Activated CD4-positive, CD25-positive, alpha-beta regulatory T cell treated with anti-CD3 and anti-CD28 coated beads, Interleukin-2, amount 50 U/mL, for 24 hours (primary cell): ENCODE data around the gene ZIC5.

Source experiments
- ATAC-seq, 2 donors: fragments of 150-1000 bp; cut with Tn5 transposase; one replicate each; pipeline ENCODE4 v1.10.0; 2021; ENCODE audit warnings: mild to moderate bottlenecking in 1 of 2, moderate library complexity in 1 of 2

ZIC5 gene

GRCh38 chr13:99929866-99930265 is 41.7 kb downstream of the ZIC5 start:
- ATAC-seq: no peak

DNA sequence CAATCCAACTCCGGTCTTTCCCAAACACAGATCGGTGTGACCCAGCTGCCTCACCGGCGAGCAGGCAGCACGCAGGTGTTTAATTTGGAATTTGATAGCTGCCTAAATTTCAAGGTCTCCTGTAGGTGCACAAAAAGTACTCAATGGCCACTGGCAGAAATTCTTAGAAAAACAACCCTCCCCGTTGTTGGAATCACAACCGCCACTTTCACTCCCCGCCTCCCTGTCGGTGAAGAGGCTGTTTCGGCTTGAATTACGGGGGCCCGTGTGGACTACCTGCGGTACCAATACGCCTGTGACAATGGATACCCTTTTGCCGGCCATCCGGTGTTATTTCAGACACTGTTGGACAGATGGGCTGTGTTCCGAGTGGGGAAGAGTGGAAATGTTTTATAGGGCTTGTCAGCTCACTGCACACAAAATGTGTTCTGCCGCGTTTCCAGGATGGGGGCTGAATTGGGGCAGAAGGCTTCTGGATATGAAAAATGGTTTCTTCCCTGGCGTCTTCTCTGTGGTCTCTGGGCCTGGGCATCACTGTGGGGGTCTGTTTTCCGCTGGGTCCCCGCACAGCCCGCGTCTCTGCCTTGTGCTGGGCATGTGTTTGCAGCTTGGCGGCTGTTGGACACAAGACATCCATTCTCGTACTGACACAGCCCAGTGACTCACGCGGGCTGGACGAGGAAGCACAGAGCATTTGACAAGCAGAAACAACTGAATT is 45.4 kb downstream of the ZIC5 start:
- no peak for ATAC-seq

- no peak for ATAC-seq
Observed at GRCh38 chr13:99923877-99924582, 47.5 kb downstream of the ZIC5 start.

DNA sequence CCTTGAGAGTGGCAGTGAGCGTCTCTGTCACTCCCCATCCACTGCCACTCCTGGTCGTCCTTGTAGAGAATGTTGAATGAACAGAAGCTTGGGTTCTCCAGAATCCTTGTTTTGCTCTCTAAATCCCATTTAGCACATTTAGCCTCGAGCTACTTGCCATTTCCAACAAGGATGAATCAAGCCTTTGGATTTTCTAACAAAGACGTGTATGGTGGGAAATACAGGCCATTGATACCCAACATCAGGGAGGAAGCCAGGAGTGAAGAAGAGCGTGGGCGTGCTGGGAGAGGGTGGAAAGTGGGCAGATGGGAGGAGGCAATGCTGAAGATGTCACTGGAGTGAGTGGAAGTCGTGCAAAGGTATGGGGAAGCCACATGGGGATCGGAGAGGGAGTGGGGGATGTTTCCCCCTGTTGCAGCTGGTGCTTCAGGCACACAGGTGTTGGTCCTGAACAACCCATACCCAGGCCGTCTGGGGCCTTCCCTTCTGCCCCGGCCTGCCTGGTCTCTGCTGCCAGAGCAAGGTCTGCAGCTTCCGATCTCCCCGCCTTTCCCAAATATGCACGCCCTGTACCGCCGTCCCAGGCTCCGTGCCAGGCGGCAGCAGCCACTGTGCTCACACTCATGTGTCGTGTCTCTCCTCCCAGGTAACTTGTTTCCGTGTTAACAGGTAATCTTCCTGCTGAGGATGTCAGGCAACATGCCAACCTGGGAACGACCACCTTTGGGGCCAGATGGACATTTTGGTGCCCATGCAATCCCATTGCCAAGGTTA is 48.7 kb downstream of the ZIC5 start:
- no peak for ATAC-seq

DNA sequence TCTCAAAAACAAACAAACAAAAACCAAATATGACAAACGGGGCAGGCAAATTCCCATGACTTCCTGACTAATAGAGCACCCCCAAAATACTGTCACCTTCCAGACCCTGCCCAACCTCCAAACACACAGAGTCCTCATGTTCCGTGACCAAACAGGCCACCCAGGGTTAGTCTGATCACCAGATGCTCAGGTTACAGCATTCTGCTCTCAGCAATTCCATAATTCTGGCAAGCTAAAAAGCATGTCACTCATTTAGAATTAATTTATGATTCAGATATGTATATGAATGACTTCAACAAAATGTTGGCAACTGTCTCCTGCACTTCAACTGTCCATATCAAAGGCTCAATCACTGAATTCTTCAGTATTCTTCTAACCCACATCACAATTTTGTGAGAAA is 52.4 kb downstream of the ZIC5 start:
- no peak for ATAC-seq

DNA sequence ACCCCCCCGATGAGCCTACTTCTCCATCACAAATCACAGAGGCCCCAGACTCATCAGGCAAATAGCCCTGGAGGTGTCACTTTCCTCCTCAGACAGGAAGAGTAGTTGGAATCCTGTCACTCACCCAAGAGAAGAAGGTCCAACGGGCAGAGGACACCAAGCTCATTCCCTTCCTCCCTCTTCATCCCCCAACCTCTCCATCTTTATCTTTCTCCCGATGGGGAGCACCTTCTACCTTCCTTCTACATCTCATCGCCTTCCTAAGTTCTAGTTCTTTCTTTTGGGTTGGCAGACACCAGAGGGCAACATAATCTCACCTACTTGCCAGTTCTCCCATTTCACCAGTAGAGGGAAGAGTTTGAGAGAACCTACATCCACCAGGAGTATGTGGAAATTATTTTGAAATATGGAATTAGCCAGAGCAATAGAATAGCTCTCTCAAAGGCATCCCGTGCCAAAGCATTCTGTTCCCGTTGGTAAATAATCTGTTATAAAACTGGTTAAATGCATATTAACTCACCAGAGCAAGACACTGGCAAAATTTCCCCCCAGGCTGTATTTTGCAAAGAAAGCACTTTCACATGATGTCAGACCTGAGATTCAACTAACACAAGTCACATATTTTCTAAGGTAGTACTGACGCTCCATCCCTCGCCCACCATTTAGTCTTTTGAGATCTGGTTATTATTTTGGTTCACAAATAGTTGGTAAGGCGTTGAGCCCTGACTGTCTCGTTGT is 55.0 kb downstream of the ZIC5 start:
- peak; percentile 23 to 57 for ATAC-seq

DNA sequence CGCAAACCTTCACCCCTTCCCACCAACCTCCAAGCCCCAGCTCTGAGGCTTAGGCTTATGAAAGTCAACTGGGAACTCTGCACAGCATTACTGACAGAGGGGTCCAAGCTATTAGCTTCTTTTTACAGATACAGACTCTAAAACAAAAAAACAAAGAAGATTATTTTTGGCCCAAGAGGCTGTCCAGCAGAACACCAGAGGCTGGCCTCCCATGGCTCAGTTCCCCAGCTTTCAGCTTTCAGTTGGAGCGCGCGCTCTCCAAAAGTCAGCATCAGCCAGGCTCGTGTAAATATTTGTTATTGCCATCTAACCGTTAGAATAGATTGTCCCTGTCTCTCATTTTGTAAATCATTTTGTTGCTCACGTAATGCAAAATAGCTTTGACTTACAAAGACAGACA is 58.4 kb downstream of the ZIC5 start:
- no peak for ATAC-seq
